ENCODE results near the gene SPATA12. TPM values are rescaled to one million over a fixed set of nuclear protein-coding genes. Genes with fewer than 3 reads are reported as not detected.
A peak's percentile ranks its signal among the peaks of the same experiment; 100 is the strongest.

Gene SPATA12
- total RNA-seq, 1 experiment from 2014 or later: 1.6 TPM

- no peak for DNase-seq (ENCODE audit: low read depth)
Measured at GRCh38 chr3:57048728-57049127, 11.7 kb upstream of the SPATA12 start.

DNA sequence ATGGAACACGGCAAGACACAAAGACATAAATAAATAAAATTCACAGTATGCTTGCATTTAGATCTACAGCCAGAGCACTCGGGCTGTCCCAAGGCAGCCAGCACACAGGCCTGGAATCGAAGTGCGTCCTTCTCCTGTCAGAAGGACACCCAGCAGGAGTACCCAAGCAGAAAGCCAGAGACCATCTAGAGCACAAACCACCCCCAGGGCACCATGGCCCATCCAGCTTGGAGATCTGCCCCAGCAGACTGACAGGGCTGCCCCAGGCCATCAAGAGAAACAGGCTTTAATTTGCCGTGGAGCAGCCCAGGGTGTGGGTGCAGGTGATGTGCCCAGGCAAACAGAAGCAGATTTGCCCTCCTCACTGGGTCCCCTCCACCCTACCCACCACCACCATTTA, 7.8 kb upstream of the SPATA12 start:
- DNase-seq (ENCODE audit: low read depth): no peak

- DNase-seq (ENCODE audit: low read depth): no peak
Measured at GRCh38 chr3:57053122-57053521, 7.3 kb upstream of the SPATA12 start.

DNA sequence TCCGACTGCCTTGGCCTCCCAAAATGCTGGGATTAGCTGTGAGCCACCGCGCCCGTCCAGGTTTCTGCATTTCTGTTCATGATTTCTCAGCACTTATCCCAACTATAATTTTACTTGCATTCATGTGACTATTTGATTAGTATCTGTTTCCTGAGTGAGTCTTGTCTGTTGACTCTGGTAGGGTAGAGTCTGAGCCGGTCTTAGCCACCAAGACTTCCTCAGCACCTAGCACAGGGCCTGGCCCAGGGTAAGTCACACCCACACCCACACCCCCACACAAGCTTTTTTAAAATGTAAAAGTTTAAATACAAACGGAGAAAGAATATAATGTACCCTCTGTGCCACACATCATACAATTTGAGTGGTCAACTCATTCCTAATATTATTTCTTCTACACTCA, 3.1 kb upstream of the SPATA12 start:
- DNase-seq (ENCODE audit: low read depth): no peak

GRCh38 chr3:57059411-57059810, 1.1 kb upstream of the SPATA12 start:
- DNase-seq (ENCODE audit: low read depth): no peak

- peak; percentile 40 for DNase-seq (ENCODE audit: low read depth)
Measured at GRCh38 chr3:57061556-57061955, 1.1 kb downstream of the SPATA12 start.

GRCh38 chr3:57062101-57062631, 1.7 kb downstream of the SPATA12 start:
- DNase-seq (ENCODE audit: low read depth): no peak

- no peak for DNase-seq (ENCODE audit: low read depth)
Measured at GRCh38 chr3:57063032-57063431, 2.6 kb downstream of the SPATA12 start.

- no peak for DNase-seq (ENCODE audit: low read depth)
Measured at GRCh38 chr3:57064001-57064400, 3.5 kb downstream of the SPATA12 start.

GRCh38 chr3:57064572-57064971, 4.1 kb downstream of the SPATA12 start:
- DNase-seq (ENCODE audit: low read depth): no peak

DNA sequence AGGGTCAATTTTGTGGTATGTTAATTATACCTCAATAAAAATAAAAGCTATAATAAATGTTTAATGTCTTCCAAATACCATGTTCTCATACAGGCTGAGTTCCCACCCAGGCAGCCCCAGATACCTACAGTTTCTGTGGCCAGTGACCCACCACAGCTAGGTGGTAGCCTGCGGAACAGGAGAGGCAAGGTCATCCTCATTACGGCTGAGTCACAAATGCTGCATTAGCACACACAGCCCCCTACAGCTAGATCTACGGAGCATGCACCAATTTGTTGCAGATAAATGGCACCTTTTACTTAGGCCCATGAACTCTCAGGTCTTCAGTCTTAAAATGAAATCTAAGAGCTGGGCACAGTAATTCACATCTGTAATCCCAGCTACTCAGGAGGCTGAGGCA, 5.1 kb downstream of the SPATA12 start:
- DNase-seq (ENCODE audit: low read depth): peak; percentile 32

- DNase-seq (ENCODE audit: low read depth): no peak
Measured at GRCh38 chr3:57066471-57066870, 6.0 kb downstream of the SPATA12 start.

- peak; percentile 94 for DNase-seq (ENCODE audit: low read depth)
Measured at GRCh38 chr3:57068437-57069089, 8.1 kb downstream of the SPATA12 start.

- no peak for DNase-seq (ENCODE audit: low read depth)
Measured at GRCh38 chr3:57069503-57069902, 9.0 kb downstream of the SPATA12 start.

- DNase-seq (ENCODE audit: low read depth): no peak
Measured at GRCh38 chr3:57073628-57074027, 13.2 kb downstream of the SPATA12 start.

DNA sequence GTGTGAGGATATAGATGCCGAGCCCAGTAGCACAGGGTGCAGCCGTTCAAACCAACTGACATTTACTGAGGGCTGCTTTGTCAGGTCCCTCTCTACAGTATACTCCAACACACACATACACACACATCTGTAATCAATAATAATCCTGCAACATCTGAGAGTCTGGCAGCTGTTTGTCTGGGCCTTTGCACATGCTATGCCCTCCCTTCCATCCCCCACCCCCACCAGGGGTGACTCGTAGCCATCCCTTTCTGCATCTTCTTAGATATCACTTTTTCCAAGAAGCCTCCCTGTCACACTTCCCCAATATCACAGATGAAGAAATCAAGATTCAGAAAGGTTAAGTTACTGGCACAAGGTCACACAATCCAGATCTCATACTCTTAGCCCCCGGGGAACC, 13.7 kb downstream of the SPATA12 start:
- DNase-seq (ENCODE audit: low read depth): no peak

GRCh38 chr3:57076422-57076951, 16.0 kb downstream of the SPATA12 start:
- no peak for DNase-seq (ENCODE audit: low read depth)

- DNase-seq (ENCODE audit: low read depth): no peak
Measured at GRCh38 chr3:57077630-57078343, 17.3 kb downstream of the SPATA12 start.

DNA sequence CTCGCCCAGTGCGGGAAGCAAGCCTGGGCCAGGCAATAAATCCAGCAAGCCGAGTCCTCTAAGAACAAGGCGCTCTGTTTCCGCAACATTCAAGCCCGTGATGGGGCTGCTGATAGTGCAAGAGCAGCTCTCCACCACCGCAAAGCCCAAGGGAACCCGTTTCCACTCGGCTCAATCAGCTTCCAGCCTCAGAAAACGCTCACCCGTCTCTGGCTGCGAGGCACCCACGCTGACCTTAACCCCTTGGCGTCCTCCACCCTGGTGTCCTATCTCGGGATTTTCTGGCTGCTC, 17.8 kb downstream of the SPATA12 start:
- DNase-seq (ENCODE audit: low read depth): no peak

- DNase-seq (ENCODE audit: low read depth): no peak
Measured at GRCh38 chr3:57078635-57079473, 18.4 kb downstream of the SPATA12 start.

GRCh38 chr3:57079474-57079831, 19.0 kb downstream of the SPATA12 start:
- no peak for DNase-seq (ENCODE audit: low read depth)

- DNase-seq (ENCODE audit: low read depth): no peak
Measured at GRCh38 chr3:57080171-57080570, 19.7 kb downstream of the SPATA12 start.

Data from HT1080 (cell line).